MV-4-11 (cell line): ENCODE data around the gene IRF9.
A peak's percentile ranks its signal among the peaks of the same experiment; 100 is the strongest.

Experiments
- DNase-seq: peaks from one replicate; lab custom pipeline; 2025; lab: John Stamatoyannopoulos, UW

The IRF9 gene

DNA sequence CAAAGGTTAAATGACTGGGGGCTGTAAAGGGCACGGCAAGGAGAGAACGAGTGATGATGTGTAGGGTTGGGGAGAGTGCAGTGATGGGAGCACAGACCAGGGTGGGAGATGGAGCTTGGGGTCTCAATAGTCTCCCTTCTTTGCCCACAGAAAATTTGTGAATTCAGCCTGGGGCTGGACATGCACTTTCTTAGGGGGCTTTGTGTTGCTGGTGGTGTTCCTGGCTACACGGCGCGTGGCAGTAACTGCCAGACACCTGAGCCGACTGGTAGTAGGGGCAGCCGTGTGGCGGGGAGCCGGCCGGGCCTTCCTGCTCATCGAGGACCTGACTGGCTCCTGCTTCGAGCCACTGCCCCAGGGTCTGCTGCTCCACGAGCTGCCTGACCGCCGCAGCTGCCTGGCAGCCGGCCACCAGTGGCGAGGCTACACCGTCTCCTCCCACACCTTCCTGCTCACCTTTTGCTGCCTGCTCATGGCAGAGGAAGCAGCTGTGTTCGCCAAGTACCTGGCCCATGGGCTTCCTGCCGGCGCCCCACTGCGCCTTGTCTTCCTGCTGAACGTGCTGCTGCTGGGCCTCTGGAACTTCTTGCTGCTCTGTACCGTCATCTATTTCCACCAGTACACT lies 28.9 kb upstream of the IRF9 start:
- DNase-seq: no peak

GRCh38 chr14:24132976-24133375 lies 28.1 kb upstream of the IRF9 start:
- DNase-seq: no peak

GRCh38 chr14:24133735-24134134 lies 27.3 kb upstream of the IRF9 start:
- DNase-seq: no peak

GRCh38 chr14:24135584-24135833 lies 25.6 kb upstream of the IRF9 start:
- DNase-seq: no peak

DNA sequence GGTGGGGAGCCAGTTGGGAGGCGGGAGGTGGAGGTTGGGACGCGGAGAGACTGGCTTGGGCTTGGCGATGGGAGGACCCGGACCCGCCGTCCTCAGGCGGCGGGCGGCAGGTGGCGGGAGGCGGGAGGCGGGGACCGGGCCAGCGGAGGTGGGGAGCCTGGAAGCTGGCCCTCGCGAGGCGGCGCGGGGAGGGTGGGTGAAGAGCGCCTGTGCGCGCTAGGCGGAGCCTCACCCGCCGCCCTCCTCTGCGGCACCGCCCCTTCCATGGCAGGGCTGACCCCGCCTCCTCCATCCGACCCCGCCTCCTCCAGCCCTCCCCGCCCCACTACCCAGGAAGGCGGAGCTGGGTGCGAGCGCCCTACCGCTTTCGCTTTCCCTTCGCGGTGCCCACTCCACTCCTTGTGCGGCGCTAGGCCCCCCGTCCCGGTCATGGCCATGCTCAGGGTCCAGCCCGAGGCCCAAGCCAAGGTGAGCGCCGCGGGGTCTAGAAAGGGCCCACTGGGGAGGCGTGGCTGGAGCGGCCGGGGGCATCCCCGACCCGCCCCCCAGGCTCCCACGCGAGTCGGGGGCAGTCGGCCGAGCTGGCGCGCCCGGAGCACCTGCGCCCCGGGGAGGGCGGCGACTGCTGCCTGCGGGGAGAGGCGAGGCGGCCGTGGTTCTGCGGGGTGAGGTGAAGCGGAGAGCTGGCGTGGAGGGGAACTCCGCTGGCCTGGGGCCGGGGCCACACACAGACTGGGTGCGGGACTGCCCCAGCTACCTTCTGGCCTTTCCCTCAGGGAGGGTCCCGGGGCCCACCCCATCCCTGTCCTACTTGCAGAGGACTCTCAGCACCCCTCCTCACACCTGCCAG lies 25.0 kb upstream of the IRF9 start, which contains the start of gene PSME1:
Gene PSME1 (plus strand): TSS at position 361 of the 850 bp plus-strand sequence. CDS start 69 bp downstream, at position 430.
- DNase-seq: peak; percentile 80

GRCh38 chr14:24136684-24137528 lies 24.2 kb upstream of the IRF9 start:
- DNase-seq: no peak

- no peak for DNase-seq
Observed at GRCh38 chr14:24137529-24138395, 23.3 kb upstream of the IRF9 start.

DNA sequence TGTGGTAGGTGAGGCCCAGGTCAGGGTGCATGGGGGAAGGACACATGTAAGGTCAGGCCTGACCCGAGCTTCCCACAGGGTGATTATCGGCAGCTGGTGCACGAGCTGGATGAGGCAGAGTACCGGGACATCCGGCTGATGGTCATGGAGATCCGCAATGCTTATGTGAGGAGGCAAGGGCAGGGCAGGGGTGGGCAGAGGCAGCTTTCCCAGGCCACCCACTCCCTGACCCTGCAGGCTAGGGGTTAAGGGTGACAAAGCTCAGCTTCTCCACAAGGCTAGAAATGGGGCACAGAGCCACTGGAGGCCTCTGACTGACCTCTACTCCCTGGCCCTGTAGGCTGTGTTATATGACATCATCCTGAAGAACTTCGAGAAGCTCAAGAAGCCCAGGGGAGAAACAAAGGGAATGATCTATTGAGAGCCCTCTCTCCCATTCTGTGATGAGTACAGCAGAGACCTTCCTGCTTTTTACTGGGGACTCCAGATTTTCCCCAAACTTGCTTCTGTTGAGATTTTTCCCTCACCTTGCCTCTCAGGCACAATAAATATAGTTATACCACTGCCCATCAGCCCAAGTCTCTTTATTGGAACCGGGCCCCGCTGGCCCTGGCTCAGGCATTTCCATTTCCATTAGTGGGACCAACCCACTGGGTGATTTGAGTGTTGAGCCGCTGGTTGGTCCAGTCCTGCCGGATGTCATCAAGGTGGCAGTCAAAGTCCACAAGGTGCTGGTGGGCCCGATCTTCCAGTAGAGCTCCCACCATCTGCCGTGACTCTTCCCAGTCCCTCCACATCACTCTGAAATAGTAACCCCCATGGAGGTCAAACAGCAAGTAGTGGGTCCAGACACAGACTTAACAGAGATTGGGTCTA lies 22.4 kb upstream of the IRF9 start:
- DNase-seq: no peak

- DNase-seq: no peak
Observed at GRCh38 chr14:24139272-24139934, 21.7 kb upstream of the IRF9 start.

- DNase-seq: peak; percentile 99
Observed at GRCh38 chr14:24141097-24141880, 19.8 kb upstream of the IRF9 start, which contains the start of gene EMC9. TSS of gene EMC9 (minus strand) at chr14:24141591. CDS start at chr14:24141304, 287 bp downstream.

DNA sequence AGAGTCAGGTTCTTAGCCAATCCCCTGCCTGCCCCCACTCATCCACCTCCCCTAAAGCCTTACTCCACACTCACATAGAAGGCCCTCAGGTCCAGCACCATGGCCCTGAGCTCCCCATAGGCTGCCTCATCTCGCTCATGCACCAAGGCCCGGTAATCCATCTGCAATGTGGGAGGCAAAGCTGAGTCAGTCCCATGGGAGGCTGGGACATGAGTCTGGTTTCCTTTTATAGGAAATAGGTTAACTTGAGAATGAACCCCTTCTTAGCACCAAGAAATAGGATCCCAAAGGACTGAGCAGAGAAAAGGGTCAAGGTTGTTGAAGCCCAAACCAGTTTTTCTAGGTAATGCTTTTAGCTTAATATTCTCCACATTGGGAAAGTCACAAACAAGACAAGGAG lies 17.6 kb upstream of the IRF9 start:
- no peak for DNase-seq

- DNase-seq: no peak
Observed at GRCh38 chr14:24144451-24144850, 16.6 kb upstream of the IRF9 start.

- DNase-seq: no peak
Observed at GRCh38 chr14:24145219-24145618, 15.8 kb upstream of the IRF9 start.

- peak; percentile 23 for DNase-seq
Observed at GRCh38 chr14:24145690-24146452, 15.2 kb upstream of the IRF9 start.

GRCh38 chr14:24146453-24146977 lies 14.6 kb upstream of the IRF9 start, which contains the start of gene PSME2:
TSS of gene PSME2 (minus strand) at chr14:24146610. CDS start at chr14:24146581, 29 bp downstream.
- DNase-seq: peak; percentile 92

DNA sequence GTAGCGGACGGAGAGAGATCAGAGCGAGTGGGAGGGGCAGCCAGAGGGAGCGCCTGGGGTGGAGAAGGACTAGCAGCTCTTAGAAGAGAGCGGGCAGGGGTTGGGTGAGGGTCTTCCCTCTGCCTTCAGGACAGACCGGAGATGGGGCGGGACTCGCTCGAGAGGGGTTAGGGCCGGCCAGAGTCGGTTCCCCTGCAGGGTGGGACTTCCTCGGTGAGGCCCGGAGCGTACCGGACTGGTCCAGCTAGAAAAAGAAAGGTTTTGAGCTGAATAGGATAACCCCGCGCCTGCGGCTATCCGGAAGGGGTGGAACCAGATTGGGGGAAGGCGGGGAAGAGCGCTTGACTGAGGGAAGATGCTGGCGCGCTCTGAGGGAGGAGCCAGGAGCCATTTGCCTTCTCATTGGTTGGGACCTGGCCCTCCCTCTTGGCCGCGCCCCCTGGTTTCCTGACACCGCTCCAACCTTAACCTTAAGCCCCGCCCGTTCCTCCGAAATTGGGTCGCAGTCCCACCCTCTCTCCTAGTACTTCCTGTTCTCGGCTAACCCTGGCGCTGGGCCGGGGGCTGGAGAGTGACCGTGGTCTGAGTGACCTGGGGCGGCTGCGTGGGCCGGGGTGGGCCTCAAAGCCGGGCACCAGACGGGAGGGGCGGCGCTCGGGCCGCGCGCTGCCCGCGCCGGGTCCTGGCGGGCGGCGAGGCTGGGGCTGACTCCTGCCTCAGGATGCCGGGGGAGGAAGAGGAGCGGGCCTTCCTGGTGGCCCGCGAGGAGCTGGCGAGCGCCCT lies 13.9 kb upstream of the IRF9 start, which contains the start of gene RNF31:
Gene RNF31 (plus strand): TSS at position 521 of the 783 bp plus-strand sequence. CDS start 201 bp downstream, at position 722.
- DNase-seq: peak; percentile 99

GRCh38 chr14:24147761-24148428 lies 13.2 kb upstream of the IRF9 start:
- DNase-seq: no peak
